GM23338 (cell line): ENCODE results near the gene HLA-DMB.

Experiments used
- CREB1 ChIP-seq: fragments of 250-450 bp; sonication (Bioruptor Pico); IDR thresholded peaks from 2 replicates; pipeline ENCODE4 v1.5.0; 2020; ENCODE audit warnings: low read depth, mild to moderate bottlenecking, moderate library complexity
- EZH2 ChIP-seq: fragments of 200-600 bp; sonication (generic); IDR thresholded peaks from one replicate; pipeline ENCODE4 v1.8.0; 2017; ENCODE audit warnings: antibody characterized with exemption, mild to moderate bottlenecking, low read depth; ENCODE audit not compliant: unreplicated experiment
- EZH2phosphoT487 ChIP-seq: fragments of 200-600 bp; sonication (generic); IDR thresholded peaks from one replicate; pipeline ENCODE4 v1.8.1; 2018; ENCODE audit warnings: antibody characterized with exemption; ENCODE audit not compliant: unreplicated experiment
- JUNB ChIP-seq: IDR thresholded peaks from one replicate; pipeline ENCODE4 v1.6.1; 2016; ENCODE audit warnings: antibody characterized with exemption; ENCODE audit not compliant: unreplicated experiment
- NANOG ChIP-seq: IDR thresholded peaks from 2 replicates; pipeline ENCODE4 v1.6.1; 2016; ENCODE audit warnings: antibody characterized with exemption, borderline replicate concordance
- POLR2AphosphoS5 ChIP-seq: IDR thresholded peaks from 2 replicates; pipeline ENCODE4 v1.6.1; 2016; ENCODE audit warnings: antibody characterized with exemption, low read depth
- STAT1 ChIP-seq: IDR thresholded peaks from one replicate; pipeline ENCODE4 v1.6.1; 2016; ENCODE audit warnings: antibody characterized with exemption; ENCODE audit not compliant: unreplicated experiment
- ZNF114 ChIP-seq: fragments of 250-450 bp; sonication (Bioruptor Pico); IDR thresholded peaks from 2 replicates; pipeline ENCODE4 v1.5.0; 2020; ENCODE audit warnings: mild to moderate bottlenecking, moderate library complexity
- ZNF331 ChIP-seq: fragments of 250-450 bp; sonication (Bioruptor Pico); IDR thresholded peaks from 2 replicates; pipeline ENCODE4 v1.5.0; 2020; ENCODE audit warnings: low read depth, mild to moderate bottlenecking, moderate library complexity
- TF ChIP-seq, protein P1 (sequence below), 2 experiments: fragments of 200-600 bp in 1 of 2; sonication (generic) in 1 of 2; conservative IDR thresholded peaks; 2 replicates each; pipeline versions ENCODE4 v1.5.1 to v1.6.1; 2016 to 2017; ENCODE audit warnings: antibody characterized with exemption in 2 of 2, low read depth in 2 of 2, mild to moderate bottlenecking in 2 of 2, moderate library complexity in 1 of 2
- TF ChIP-seq, protein P2 (sequence below): IDR thresholded peaks from one replicate; pipeline ENCODE4 v1.6.1; 2018; ENCODE audit warnings: antibody characterized with exemption; ENCODE audit not compliant: unreplicated experiment
- TF ChIP-seq, protein P3 (sequence below): IDR thresholded peaks from 2 replicates; pipeline ENCODE4 v1.6.1; 2016; ENCODE audit warnings: antibody characterized with exemption

DNA sequence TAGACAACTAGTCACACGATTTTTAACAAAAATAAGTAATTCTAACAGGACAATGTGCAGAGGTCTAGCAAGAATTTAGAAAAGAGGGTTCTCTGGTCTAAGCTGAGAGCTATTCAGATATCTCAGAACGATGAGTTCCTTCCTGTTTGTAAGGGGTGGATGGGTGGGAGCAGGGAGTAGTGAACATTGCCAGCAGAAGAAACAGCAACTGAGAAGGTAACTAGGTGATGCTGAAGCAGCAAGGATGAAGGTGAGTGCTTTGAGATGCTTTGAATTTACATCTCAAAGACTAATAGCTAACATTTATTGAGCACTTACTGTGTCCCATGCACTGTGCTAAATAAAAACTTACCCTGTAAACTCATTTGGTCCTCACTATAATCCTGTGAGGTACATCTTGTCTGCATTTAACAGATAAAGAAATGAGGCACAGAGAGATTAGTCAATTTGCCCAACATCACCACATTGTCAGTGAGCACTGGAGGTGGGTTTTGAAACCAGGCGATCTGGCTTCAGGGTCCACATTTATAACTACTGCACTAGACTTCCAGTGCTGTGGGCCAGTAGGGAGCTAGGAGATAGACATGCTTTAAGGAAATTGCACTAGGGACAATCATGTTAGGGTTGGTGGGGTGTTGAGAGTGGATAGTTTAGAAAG is 43.3 kb upstream of the HLA-DMB start:
- TF ChIP-seq, protein P1, sequence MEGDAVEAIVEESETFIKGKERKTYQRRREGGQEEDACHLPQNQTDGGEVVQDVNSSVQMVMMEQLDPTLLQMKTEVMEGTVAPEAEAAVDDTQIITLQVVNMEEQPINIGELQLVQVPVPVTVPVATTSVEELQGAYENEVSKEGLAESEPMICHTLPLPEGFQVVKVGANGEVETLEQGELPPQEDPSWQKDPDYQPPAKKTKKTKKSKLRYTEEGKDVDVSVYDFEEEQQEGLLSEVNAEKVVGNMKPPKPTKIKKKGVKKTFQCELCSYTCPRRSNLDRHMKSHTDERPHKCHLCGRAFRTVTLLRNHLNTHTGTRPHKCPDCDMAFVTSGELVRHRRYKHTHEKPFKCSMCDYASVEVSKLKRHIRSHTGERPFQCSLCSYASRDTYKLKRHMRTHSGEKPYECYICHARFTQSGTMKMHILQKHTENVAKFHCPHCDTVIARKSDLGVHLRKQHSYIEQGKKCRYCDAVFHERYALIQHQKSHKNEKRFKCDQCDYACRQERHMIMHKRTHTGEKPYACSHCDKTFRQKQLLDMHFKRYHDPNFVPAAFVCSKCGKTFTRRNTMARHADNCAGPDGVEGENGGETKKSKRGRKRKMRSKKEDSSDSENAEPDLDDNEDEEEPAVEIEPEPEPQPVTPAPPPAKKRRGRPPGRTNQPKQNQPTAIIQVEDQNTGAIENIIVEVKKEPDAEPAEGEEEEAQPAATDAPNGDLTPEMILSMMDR (conservative IDR thresholded peaks at IDR 0.05; ENCODE audit: low read depth in 2 of 2), result no peak
- TF ChIP-seq ZNF114 (no peak), EZH2phosphoT487 (no peak), JUNB (no peak), CREB1 (CRISPR knock-in tag) (no peak), EZH2 (no peak), POLR2AphosphoS5 (no peak), NANOG (no peak), STAT1 (no peak), ZNF331 (CRISPR knock-in tag) (no peak)
- TF ChIP-seq, protein P2, sequence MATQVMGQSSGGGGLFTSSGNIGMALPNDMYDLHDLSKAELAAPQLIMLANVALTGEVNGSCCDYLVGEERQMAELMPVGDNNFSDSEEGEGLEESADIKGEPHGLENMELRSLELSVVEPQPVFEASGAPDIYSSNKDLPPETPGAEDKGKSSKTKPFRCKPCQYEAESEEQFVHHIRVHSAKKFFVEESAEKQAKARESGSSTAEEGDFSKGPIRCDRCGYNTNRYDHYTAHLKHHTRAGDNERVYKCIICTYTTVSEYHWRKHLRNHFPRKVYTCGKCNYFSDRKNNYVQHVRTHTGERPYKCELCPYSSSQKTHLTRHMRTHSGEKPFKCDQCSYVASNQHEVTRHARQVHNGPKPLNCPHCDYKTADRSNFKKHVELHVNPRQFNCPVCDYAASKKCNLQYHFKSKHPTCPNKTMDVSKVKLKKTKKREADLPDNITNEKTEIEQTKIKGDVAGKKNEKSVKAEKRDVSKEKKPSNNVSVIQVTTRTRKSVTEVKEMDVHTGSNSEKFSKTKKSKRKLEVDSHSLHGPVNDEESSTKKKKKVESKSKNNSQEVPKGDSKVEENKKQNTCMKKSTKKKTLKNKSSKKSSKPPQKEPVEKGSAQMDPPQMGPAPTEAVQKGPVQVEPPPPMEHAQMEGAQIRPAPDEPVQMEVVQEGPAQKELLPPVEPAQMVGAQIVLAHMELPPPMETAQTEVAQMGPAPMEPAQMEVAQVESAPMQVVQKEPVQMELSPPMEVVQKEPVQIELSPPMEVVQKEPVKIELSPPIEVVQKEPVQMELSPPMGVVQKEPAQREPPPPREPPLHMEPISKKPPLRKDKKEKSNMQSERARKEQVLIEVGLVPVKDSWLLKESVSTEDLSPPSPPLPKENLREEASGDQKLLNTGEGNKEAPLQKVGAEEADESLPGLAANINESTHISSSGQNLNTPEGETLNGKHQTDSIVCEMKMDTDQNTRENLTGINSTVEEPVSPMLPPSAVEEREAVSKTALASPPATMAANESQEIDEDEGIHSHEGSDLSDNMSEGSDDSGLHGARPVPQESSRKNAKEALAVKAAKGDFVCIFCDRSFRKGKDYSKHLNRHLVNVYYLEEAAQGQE, result no peak
- TF ChIP-seq, protein P3, sequence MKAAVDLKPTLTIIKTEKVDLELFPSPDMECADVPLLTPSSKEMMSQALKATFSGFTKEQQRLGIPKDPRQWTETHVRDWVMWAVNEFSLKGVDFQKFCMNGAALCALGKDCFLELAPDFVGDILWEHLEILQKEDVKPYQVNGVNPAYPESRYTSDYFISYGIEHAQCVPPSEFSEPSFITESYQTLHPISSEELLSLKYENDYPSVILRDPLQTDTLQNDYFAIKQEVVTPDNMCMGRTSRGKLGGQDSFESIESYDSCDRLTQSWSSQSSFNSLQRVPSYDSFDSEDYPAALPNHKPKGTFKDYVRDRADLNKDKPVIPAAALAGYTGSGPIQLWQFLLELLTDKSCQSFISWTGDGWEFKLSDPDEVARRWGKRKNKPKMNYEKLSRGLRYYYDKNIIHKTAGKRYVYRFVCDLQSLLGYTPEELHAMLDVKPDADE, result no peak
